HEK293 (cell line): ENCODE results near the gene DUSP12.

Experiments used
- KLF16 ChIP-seq: fragments of 450-650 bp; formaldehyde crosslinking; IDR thresholded peaks from 2 replicates; pipeline ENCODE4 v1.5.1; 2017; ENCODE audit warnings: missing biosample characterization, missing genetic modification characterization
- ZNF175 ChIP-seq: fragments of 450-650 bp; formaldehyde crosslinking; IDR thresholded peaks from 2 replicates; pipeline ENCODE4 v1.5.1; 2016; ENCODE audit warnings: missing biosample characterization, missing genetic modification characterization
- TF ChIP-seq, protein P1 (sequence below): fragments of 450-650 bp; formaldehyde crosslinking; IDR thresholded peaks from 2 replicates; pipeline ENCODE4 v1.5.1; 2016; ENCODE audit warnings: missing biosample characterization, missing genetic modification characterization

DNA sequence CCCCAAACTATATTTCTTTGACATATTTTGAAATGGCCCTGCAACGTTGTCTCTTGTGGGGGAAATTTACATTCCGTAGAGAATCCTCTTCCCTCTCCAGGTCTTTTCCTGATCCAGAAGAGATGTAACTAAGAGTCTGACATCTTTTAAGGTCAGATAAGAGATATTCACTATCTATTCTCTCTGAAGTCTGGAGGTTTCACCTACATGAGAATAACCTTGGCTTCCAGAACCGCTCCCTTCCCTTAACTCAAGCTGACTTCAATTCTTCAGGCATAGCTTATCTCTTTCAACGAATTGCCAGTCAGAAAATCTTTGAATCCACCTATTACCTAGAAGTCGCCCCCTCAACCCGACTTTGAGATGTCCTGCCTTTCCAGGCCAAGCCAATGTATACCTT, 18.3 kb upstream of the DUSP12 start:
- TF ChIP-seq KLF16 (tag by site-specific recombination) = no peak
- TF ChIP-seq, protein P1, sequence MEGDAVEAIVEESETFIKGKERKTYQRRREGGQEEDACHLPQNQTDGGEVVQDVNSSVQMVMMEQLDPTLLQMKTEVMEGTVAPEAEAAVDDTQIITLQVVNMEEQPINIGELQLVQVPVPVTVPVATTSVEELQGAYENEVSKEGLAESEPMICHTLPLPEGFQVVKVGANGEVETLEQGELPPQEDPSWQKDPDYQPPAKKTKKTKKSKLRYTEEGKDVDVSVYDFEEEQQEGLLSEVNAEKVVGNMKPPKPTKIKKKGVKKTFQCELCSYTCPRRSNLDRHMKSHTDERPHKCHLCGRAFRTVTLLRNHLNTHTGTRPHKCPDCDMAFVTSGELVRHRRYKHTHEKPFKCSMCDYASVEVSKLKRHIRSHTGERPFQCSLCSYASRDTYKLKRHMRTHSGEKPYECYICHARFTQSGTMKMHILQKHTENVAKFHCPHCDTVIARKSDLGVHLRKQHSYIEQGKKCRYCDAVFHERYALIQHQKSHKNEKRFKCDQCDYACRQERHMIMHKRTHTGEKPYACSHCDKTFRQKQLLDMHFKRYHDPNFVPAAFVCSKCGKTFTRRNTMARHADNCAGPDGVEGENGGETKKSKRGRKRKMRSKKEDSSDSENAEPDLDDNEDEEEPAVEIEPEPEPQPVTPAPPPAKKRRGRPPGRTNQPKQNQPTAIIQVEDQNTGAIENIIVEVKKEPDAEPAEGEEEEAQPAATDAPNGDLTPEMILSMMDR (tag by site-specific recombination) = no peak
- TF ChIP-seq ZNF175 (tag by site-specific recombination) = no peak
